ENCODE measurements around the gene USP6NL. TPM values are rescaled to one million over a fixed set of nuclear protein-coding genes. Genes with fewer than 3 reads are reported as not detected.

Gene USP6NL
- total and polyA plus RNA-seq, 9 of the 15 experiments (the other 6 are each of a cell fraction or from before 2014, with no cell fraction given) = 3.2 to 26.6 (median 19.8) TPM

DNA sequence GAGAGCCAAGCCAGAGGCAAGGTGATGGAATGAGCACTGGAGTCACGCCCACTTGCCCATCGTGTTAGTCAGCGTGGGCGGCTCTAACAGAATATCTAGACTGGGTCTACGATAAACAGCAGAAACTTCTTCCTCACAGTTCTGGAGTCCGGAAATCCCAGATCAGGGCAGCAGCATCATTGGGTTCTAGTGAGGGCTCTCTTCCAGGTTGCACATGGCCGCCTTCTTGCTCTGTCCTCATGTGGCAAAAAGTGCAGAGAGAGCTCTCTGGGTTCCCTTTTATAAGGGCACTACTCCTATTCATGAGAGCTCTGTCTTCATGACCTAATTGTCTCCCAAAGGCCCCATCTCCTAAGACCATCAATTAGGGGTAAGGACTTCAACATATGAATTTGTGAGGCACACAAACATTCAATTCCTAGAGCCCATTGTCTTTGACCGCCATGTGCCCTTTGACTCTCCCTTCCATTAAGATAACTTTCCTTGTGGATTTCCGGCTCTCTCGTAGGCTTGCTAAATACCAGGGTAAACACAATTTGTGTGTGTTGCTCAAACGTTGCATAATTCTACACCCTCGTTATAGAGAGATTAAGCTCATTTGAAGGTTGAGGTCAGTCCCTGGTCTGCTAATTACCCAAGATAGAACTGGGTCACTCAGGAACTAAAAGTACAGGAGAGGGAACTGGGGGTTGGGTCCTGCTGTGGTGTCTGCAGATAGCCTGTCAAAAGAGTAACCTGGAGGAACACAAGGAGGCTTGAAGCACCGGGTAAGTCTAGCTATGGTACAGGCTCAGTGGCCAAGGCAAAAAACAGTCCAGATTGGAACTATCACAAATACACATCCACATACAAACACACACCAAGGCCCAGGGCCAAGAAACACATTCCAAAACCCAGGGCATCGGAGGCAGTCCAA lies 28.7 kb upstream of the USP6NL start (continued):
- TF ChIP-seq EP300 (IDR thresholded peaks at IDR 0.05; ENCODE audit: low read length) = peak; percentile 85
- TF ChIP-seq NR2C1 (IDR thresholded peaks at IDR 0.05) = peak; percentile 49; the same call in 1 of the 2 replicates
- peak; percentile 81 for TF ChIP-seq NR2C1 (tag; IDR thresholded peaks at IDR 0.05)
- TF ChIP-seq KLF16 (IDR thresholded peaks at IDR 0.05) = peak; percentile 57; the same call in 1 of the 2 replicates
- peak; percentile 79; the same call in 1 of the 2 replicates for TF ChIP-seq HDAC8 (tag; IDR thresholded peaks at IDR 0.05)
- TF ChIP-seq, protein P1, sequence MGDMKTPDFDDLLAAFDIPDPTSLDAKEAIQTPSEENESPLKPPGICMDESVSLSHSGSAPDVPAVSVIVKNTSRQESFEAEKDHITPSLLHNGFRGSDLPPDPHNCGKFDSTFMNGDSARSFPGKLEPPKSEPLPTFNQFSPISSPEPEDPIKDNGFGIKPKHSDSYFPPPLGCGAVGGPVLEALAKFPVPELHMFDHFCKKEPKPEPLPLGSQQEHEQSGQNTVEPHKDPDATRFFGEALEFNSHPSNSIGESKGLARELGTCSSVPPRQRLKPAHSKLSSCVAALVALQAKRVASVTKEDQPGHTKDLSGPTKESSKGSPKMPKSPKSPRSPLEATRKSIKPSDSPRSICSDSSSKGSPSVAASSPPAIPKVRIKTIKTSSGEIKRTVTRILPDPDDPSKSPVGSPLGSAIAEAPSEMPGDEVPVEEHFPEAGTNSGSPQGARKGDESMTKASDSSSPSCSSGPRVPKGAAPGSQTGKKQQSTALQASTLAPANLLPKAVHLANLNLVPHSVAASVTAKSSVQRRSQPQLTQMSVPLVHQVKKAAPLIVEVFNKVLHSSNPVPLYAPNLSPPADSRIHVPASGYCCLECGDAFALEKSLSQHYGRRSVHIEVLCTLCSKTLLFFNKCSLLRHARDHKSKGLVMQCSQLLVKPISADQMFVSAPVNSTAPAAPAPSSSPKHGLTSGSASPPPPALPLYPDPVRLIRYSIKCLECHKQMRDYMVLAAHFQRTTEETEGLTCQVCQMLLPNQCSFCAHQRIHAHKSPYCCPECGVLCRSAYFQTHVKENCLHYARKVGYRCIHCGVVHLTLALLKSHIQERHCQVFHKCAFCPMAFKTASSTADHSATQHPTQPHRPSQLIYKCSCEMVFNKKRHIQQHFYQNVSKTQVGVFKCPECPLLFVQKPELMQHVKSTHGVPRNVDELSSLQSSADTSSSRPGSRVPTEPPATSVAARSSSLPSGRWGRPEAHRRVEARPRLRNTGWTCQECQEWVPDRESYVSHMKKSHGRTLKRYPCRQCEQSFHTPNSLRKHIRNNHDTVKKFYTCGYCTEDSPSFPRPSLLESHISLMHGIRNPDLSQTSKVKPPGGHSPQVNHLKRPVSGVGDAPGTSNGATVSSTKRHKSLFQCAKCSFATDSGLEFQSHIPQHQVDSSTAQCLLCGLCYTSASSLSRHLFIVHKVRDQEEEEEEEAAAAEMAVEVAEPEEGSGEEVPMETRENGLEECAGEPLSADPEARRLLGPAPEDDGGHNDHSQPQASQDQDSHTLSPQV (IDR thresholded peaks at IDR 0.05) = peak; percentile 90
- no peak for TF ChIP-seq MYNN (IDR thresholded peaks at IDR 0.05)
- TF ChIP-seq MYNN (CRISPR knock-in tag; IDR thresholded peaks at IDR 0.05) = no peak
- TF ChIP-seq MTA3 (IDR thresholded peaks at IDR 0.05; ENCODE audit: borderline replicate concordance) = no peak
- TF ChIP-seq ZNF589 (CRISPR knock-in tag; IDR thresholded peaks at IDR 0.05; ENCODE audit: low read depth) = peak; percentile 84; the same call in 1 of the 2 replicates
- TF ChIP-seq, protein P2, sequence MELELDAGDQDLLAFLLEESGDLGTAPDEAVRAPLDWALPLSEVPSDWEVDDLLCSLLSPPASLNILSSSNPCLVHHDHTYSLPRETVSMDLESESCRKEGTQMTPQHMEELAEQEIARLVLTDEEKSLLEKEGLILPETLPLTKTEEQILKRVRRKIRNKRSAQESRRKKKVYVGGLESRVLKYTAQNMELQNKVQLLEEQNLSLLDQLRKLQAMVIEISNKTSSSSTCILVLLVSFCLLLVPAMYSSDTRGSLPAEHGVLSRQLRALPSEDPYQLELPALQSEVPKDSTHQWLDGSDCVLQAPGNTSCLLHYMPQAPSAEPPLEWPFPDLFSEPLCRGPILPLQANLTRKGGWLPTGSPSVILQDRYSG (tag; conservative IDR thresholded peaks at IDR 0.05; ENCODE audit: low read depth) = 0 out of 2 replicates have a peak, but pooled peaks have one; percentile 52
- peak; percentile 60 for TF ChIP-seq FOSL1 (tag; conservative IDR thresholded peaks at IDR 0.05)
- no peak for TF ChIP-seq FOXM1 (IDR thresholded peaks at IDR 0.05; ENCODE audit: low read depth)
- no peak for TF ChIP-seq FOXM1 (CRISPR knock-in tag; IDR thresholded peaks at IDR 0.05; ENCODE audit: low read depth)
- TF ChIP-seq, protein P3, sequence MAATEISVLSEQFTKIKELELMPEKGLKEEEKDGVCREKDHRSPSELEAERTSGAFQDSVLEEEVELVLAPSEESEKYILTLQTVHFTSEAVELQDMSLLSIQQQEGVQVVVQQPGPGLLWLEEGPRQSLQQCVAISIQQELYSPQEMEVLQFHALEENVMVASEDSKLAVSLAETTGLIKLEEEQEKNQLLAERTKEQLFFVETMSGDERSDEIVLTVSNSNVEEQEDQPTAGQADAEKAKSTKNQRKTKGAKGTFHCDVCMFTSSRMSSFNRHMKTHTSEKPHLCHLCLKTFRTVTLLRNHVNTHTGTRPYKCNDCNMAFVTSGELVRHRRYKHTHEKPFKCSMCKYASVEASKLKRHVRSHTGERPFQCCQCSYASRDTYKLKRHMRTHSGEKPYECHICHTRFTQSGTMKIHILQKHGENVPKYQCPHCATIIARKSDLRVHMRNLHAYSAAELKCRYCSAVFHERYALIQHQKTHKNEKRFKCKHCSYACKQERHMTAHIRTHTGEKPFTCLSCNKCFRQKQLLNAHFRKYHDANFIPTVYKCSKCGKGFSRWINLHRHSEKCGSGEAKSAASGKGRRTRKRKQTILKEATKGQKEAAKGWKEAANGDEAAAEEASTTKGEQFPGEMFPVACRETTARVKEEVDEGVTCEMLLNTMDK (IDR thresholded peaks at IDR 0.05; ENCODE audit: borderline replicate concordance, insufficient read depth, low read depth, low read length, poor library complexity, severe bottlenecking) = no peak
- TF ChIP-seq NFATC3 (IDR thresholded peaks at IDR 0.05) = no peak
- peak; percentile 75; the same call in 1 of the 2 replicates for TF ChIP-seq LEF1 (IDR thresholded peaks at IDR 0.05)
- TF ChIP-seq TEAD2 (tag; IDR thresholded peaks at IDR 0.05) = no peak
- TF ChIP-seq, protein P4, sequence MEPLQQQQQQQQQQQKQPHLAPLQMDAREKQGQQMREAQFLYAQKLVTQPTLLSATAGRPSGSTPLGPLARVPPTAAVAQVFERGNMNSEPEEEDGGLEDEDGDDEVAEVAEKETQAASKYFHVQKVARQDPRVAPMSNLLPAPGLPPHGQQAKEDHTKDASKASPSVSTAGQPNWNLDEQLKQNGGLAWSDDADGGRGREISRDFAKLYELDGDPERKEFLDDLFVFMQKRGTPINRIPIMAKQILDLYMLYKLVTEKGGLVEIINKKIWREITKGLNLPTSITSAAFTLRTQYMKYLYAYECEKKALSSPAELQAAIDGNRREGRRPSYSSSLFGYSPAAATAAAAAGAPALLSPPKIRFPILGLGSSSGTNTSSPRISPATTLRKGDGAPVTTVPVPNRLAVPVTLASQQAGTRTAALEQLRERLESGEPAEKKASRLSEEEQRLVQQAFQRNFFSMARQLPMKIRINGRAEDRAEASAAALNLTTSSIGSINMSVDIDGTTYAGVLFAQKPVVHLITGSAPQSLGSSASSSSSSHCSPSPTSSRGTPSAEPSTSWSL (CRISPR knock-in tag; IDR thresholded peaks at IDR 0.05; ENCODE audit: borderline replicate concordance) = no peak
